Glutamatergic neuron (in vitro differentiated cells): ENCODE results near the gene GPR155. TPM values are rescaled to one million over a fixed set of nuclear protein-coding genes. Genes with fewer than 3 reads are reported as not detected.

Source experiments
- DNase-seq: peaks from one replicate; pipeline ENCODE4 v3.0.0; 2022
- H3K27ac Mint-ChIP-seq: one replicate; pipeline ENCODE4 v1.8.0; 2020; ENCODE audit warnings: mild to moderate bottlenecking, mixed read lengths, inconsistent platforms; ENCODE audit not compliant: unreplicated experiment
- H3K27me3 Mint-ChIP-seq: one replicate; pipeline ENCODE4 v1.8.0; 2020; ENCODE audit warnings: mild to moderate bottlenecking, moderate library complexity, mixed read lengths, inconsistent platforms; ENCODE audit not compliant: unreplicated experiment
- H3K36me3 Mint-ChIP-seq: one replicate; pipeline ENCODE4 v1.8.0; 2020; ENCODE audit warnings: mild to moderate bottlenecking, mixed read lengths, inconsistent platforms; ENCODE audit not compliant: unreplicated experiment
- H3K4me1 Mint-ChIP-seq: one replicate; pipeline ENCODE4 v1.8.0; 2020; ENCODE audit warnings: mild to moderate bottlenecking, low read depth, mixed read lengths, inconsistent platforms; ENCODE audit not compliant: unreplicated experiment
- H3K4me3 Mint-ChIP-seq: one replicate; pipeline ENCODE4 v1.8.0; 2020; ENCODE audit warnings: mild to moderate bottlenecking, mixed read lengths, inconsistent platforms; ENCODE audit not compliant: unreplicated experiment
- H3K9me3 Mint-ChIP-seq: one replicate; pipeline ENCODE4 v1.8.0; 2020; ENCODE audit warnings: mild to moderate bottlenecking, moderate library complexity, mixed read lengths, inconsistent platforms; ENCODE audit not compliant: unreplicated experiment
- long read RNA-seq: library from polyadenylated mRNA; unstranded; transcript quantifications from one replicate; pipeline ENCODE4 v2.0.0, GENCODE V29; 2020; ENCODE audit not compliant: unreplicated experiment
- total RNA-seq: library from RNA; stranded (reverse); fragmentation: NEBNext Ultra II Directional; extraction: Animal tissue kit (Norgen Biotek cat#: 25700); gene quantifications from one replicate; pipeline ENCODE4 v1.2.1, GENCODE V29; 2021; ENCODE audit not compliant: unreplicated experiment
- TF ChIP-seq, protein P1 (sequence below): fragments of 200-600 bp; sonication (generic); IDR thresholded peaks from one replicate; pipeline ENCODE4 v1.5.0; 2021; ENCODE audit not compliant: partially characterized antibody, unreplicated experiment

Gene GPR155, protein sequence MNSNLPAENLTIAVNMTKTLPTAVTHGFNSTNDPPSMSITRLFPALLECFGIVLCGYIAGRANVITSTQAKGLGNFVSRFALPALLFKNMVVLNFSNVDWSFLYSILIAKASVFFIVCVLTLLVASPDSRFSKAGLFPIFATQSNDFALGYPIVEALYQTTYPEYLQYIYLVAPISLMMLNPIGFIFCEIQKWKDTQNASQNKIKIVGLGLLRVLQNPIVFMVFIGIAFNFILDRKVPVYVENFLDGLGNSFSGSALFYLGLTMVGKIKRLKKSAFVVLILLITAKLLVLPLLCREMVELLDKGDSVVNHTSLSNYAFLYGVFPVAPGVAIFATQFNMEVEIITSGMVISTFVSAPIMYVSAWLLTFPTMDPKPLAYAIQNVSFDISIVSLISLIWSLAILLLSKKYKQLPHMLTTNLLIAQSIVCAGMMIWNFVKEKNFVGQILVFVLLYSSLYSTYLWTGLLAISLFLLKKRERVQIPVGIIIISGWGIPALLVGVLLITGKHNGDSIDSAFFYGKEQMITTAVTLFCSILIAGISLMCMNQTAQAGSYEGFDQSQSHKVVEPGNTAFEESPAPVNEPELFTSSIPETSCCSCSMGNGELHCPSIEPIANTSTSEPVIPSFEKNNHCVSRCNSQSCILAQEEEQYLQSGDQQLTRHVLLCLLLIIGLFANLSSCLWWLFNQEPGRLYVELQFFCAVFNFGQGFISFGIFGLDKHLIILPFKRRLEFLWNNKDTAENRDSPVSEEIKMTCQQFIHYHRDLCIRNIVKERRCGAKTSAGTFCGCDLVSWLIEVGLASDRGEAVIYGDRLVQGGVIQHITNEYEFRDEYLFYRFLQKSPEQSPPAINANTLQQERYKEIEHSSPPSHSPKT
- 51.1 TPM for total RNA-seq
- long read RNA-seq, full-length matches to known transcripts, result 6 of 10 reads
- long read RNA-seq, partial matches to known transcripts, result 1 of 10 reads
- long read RNA-seq, other reads (novel, unspliced or antisense), result 3 of 10 reads

DNA sequence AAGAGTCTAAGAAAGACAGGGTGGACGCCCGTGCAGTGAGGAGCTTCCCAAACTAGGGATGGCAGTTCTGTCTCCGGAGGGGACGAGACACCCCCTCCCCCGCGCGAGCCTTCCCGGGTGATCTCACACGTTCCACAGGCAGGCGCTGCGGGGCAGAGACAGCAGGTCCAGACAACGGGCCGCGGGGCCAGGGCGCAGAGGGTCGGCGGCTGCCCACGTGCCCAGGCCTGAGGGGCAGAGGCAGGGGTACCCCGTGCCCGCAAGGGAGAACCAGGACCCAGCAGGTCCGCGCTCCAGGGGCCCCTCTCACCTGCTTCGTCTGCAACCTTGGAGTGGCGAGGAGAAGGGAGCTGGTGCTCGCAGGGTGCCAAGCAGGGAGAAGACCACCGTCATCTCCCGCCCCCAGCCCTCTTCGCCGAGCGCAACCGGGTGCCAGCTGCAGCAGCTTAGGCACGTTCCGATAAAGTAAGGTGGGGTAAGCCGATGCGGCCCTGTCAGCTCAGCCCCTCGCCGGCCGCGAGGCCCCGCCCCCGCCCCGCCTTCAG, at the start of gene GPR155:
TSS of gene GPR155 (minus strand) at position 467 of the 545 bp plus-strand sequence. CDS start 5,073 bp downstream, outside the sequence.
- peak within 1 kb of the TSS; percentile 97 for H3K27ac Mint-ChIP-seq
- peak; percentile 81 for DNase-seq
- H3K4me3 Mint-ChIP-seq, result peak within 1 kb of the TSS; percentile 97
- peaks cover 6% of the 10 kb centered on the region for H3K36me3 Mint-ChIP-seq
- H3K9me3 Mint-ChIP-seq, result peaks cover 6% of the 10 kb centered on the region
- peaks cover 2% of the 10 kb centered on the region for H3K27me3 Mint-ChIP-seq
- peaks cover 1% of the 10 kb centered on the region for H3K4me1 Mint-ChIP-seq
- TF ChIP-seq, protein P1, sequence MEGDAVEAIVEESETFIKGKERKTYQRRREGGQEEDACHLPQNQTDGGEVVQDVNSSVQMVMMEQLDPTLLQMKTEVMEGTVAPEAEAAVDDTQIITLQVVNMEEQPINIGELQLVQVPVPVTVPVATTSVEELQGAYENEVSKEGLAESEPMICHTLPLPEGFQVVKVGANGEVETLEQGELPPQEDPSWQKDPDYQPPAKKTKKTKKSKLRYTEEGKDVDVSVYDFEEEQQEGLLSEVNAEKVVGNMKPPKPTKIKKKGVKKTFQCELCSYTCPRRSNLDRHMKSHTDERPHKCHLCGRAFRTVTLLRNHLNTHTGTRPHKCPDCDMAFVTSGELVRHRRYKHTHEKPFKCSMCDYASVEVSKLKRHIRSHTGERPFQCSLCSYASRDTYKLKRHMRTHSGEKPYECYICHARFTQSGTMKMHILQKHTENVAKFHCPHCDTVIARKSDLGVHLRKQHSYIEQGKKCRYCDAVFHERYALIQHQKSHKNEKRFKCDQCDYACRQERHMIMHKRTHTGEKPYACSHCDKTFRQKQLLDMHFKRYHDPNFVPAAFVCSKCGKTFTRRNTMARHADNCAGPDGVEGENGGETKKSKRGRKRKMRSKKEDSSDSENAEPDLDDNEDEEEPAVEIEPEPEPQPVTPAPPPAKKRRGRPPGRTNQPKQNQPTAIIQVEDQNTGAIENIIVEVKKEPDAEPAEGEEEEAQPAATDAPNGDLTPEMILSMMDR, result no peak

DNA sequence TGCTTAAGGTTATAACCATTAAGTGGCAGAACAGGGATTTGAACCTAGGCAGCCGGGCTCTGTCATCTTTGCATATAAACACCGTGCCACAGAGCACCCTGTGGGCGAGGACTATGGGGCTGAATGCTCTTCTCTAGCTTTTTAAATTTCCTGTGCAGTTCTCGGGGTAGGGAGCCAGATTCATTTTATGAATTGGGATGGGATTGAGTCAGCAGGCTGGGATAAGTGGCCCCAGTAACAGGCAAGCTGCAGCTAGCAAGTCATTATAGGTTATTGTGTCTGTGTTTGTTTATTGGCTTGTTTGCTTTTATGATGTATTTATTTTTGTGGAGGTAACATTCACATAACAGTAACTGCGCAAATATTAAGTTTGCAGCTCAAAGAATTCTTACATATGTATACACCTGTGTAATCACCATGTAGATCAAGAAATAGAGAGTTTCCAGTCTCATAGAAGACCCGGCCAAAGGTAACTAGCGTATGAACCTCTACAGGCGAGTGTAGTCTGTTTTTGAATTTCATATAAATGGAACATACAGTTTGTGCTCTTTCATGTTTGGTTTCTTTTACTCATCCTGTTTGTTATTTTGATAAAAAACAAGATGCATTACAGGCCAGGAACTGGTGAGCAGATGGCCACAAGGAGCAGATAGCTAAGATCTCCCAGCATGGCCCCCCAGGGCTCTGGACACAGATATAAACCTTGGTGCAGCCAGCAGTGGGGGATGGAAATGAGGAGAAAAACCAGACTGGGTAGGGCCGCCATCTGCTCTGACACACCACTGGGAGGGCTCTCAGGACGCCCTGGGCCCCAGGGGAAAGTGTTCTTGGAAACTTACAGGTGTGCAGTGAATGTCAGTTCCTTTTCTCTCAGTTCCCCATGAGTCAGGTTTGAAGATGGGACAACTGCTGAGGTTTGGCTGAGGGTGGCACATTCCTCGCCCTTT, 49.2 kb upstream of the GPR155 start:
- Mint-ChIP-seq H3K36me3 (no peaks in the 10 kb centered on the region), H3K4me3 (peak overlapping the region; percentile 80), H3K4me1 (peaks cover 35% of the 10 kb centered on the region), H3K27ac (peak overlapping the region; percentile 92), H3K27me3 (peaks cover 7% of the 10 kb centered on the region), H3K9me3 (peaks cover 8% of the 10 kb centered on the region)
- peak; percentile 59 for DNase-seq
- TF ChIP-seq, protein P1, result no peak

DNA sequence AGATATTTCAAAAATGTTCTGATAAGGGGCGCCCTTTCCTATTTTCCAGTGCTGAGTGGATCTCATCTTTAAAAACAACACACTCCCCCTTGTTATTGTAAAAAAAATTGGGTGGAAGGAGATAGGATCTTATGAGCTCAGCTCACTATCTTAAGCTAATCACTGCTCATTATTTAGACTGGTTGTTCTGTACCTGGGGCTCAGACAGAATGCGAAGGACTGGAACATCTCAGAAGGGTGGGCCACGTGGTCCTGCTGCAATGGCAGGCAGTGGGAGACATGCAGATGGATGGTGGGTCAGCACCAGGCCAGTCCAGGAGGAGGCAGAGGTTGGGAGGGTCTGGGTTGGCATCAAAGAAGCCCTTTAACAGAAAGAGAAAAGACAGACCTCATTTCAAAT, 48.3 kb upstream of the GPR155 start:
- no peak for DNase-seq
- H3K27me3 Mint-ChIP-seq, result peaks cover 7% of the 10 kb centered on the region
- H3K27ac Mint-ChIP-seq, result peak overlapping the region; percentile 92
- H3K4me1 Mint-ChIP-seq, result peaks cover 33% of the 10 kb centered on the region
- TF ChIP-seq, protein P1, result no peak
- H3K36me3 Mint-ChIP-seq, result no peaks in the 10 kb centered on the region
- H3K4me3 Mint-ChIP-seq, result no peak overlapping the region
- peaks cover 8% of the 10 kb centered on the region for H3K9me3 Mint-ChIP-seq

DNA sequence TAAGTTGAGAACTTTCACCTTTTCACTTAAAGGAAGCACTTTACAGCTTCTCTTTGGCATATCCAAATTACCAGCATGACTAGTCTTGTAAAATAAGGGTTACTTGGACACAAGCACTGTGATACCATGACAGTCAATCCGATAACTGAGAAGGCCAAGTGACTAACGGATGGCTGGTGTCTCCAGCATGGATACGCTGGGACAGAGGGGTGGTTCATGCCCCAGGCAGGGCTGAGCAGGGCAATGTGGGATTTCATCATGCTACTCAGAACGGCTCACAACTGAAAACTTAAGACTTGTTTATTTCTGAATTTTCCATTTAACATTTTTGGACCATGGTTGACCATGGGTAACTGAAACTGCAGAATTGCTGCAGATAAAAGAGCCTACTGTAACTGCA, 43.1 kb upstream of the GPR155 start:
- H3K4me1 Mint-ChIP-seq, result peaks cover 9% of the 10 kb centered on the region
- TF ChIP-seq, protein P1, result no peak

More for the DNA sequence above, 43.1 kb upstream of the GPR155 start:
- Mint-ChIP-seq H3K27me3 (no peaks in the 10 kb centered on the region), H3K36me3 (peaks cover 16% of the 10 kb centered on the region), H3K9me3 (peaks cover 2% of the 10 kb centered on the region), H3K4me3 (no peak overlapping the region), H3K27ac (no peak overlapping the region)
- DNase-seq, result no peak
